Retinal pigment epithelial cell (primary cell): ENCODE results near the gene KRTAP4-16.
"Not testable (repeated sequence)": the region's sequence is repeated elsewhere in the genome, so short reads cannot be mapped to it uniquely, and the experiment has no call there.

Experiments
- DNase-seq: peaks from one replicate; pipeline ENCODE4 v3.0.0-alpha.2; 2010; ENCODE audit warnings: low read depth
- H3K4me3 ChIP-seq: 2 replicates; pipeline ENCODE4 v1.5.1; 2011; ENCODE audit warnings: mild to moderate bottlenecking, low read length, control low read depth, moderate library complexity
- CTCF ChIP-seq: conservative IDR thresholded peaks from 2 replicates; pipeline ENCODE4 v1.5.1; 2011; ENCODE audit warnings: low read depth, low read length, control low read depth, inconsistent platforms

Gene KRTAP4-16

GRCh38 chr17:41060052-41060604 is 41.9 kb downstream of the KRTAP4-16 start, which contains the start of gene KRTAP2-3:
Gene KRTAP2-3, minus strand, starts transcription at chr17:41060114. Its CDS starts 64 bp downstream, at chr17:41060050.
- DNase-seq = peak; percentile 85
- no peak within 1 kb of the TSS for H3K4me3 ChIP-seq
- no peak for TF ChIP-seq CTCF

- peak; percentile 58 for DNase-seq
- H3K4me3 ChIP-seq = not testable (repeated sequence)
Measured at GRCh38 chr17:41059276-41060051, 42.5 kb downstream of the KRTAP4-16 start.

GRCh38 chr17:41058741-41059140 is 43.3 kb downstream of the KRTAP4-16 start:
- no peak for TF ChIP-seq CTCF
- DNase-seq = no peak
- no peak overlapping the region for H3K4me3 ChIP-seq

DNA sequence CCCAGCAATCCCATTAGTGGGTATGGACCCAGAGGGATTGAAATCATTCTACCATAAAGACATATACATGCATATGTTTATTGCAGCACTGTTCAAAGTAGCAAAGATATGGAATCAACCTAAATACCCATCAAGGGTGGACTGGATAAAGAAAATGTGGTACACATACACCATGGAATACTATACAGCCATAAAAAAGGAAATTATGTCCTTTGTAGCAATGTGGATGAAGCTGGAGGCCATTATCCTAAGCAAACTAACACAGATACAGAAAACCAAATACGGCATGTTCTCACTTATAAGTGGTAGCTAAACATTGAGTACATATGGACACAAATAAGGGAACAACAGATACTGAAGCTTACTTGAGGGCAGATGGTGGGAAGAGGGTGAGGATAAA is 44.5 kb downstream of the KRTAP4-16 start:
- no peak for TF ChIP-seq CTCF
- no peak overlapping the region for H3K4me3 ChIP-seq
- DNase-seq = no peak

- not testable (repeated sequence) for DNase-seq, H3K4me3 ChIP-seq
Measured at GRCh38 chr17:41055130-41055529, 46.9 kb downstream of the KRTAP4-16 start, which contains the start of gene KRTAP2-2. Gene KRTAP2-2, minus strand, starts transcription at chr17:41055230. Its CDS starts 19 bp downstream, at chr17:41055211.

GRCh38 chr17:41054556-41054955 is 47.5 kb downstream of the KRTAP4-16 start:
- DNase-seq, H3K4me3 ChIP-seq: not testable (repeated sequence)

GRCh38 chr17:41054025-41054424 is 48.0 kb downstream of the KRTAP4-16 start:
- no peak for TF ChIP-seq CTCF
- no peak for DNase-seq
- H3K4me3 ChIP-seq = no peak overlapping the region

DNA sequence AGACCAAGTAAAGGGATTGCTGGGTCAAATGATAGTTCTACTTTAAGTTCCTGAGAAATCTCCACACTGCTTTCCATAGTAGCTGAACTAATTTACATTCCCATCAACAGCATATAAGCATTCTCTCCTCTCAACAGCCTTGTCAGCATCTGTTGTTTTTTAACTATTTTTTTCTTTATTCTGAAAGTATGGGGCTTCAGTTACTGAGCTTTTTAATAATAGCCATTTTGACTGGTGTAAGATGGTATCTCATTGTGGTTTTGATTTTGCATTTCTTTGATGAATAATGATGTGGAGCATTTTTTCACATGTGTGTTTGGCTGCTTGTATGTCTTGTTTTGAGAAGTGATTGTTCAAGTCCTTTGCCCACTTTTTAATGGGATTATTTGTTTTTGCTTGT is 49.4 kb downstream of the KRTAP4-16 start:
- DNase-seq = no peak
- TF ChIP-seq CTCF = no peak
- H3K4me3 ChIP-seq = no peak overlapping the region
